Measurements from ENCODE around the gene OCA2.

DNA sequence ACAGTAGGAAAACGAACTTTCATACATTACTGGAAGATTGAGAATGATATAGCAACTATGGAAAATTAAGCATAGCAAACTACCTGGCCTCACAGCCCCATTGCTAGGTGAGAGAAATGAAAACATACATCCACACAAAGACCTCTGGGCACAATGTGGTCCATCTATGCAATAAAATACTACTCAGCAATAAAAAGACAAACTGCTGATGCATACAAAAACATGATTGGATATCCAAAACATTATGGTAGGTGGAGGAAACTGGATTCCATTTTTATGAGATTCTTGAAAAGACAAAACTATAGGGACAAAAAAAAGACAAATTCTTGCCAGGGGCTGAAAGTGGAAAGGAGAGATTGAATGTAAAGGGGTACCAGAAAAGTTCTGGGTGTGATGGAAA lies 308.8 kb downstream of the OCA2 start:
- TF ChIP-seq, protein P1, sequence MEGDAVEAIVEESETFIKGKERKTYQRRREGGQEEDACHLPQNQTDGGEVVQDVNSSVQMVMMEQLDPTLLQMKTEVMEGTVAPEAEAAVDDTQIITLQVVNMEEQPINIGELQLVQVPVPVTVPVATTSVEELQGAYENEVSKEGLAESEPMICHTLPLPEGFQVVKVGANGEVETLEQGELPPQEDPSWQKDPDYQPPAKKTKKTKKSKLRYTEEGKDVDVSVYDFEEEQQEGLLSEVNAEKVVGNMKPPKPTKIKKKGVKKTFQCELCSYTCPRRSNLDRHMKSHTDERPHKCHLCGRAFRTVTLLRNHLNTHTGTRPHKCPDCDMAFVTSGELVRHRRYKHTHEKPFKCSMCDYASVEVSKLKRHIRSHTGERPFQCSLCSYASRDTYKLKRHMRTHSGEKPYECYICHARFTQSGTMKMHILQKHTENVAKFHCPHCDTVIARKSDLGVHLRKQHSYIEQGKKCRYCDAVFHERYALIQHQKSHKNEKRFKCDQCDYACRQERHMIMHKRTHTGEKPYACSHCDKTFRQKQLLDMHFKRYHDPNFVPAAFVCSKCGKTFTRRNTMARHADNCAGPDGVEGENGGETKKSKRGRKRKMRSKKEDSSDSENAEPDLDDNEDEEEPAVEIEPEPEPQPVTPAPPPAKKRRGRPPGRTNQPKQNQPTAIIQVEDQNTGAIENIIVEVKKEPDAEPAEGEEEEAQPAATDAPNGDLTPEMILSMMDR (IDR thresholded peaks at IDR 0.05; ENCODE audit: insufficient read depth, low read length): no peak
- TF ChIP-seq SPI1 (IDR thresholded peaks at IDR 0.05; ENCODE audit: borderline replicate concordance, low read depth): no peak
- TF ChIP-seq POLR2AphosphoS5 (IDR thresholded peaks at IDR 0.05; ENCODE audit: low read depth): no peak
- TF ChIP-seq GABPA (IDR thresholded peaks at IDR 0.05; ENCODE audit: low read depth): no peak
- TF ChIP-seq REST (IDR thresholded peaks at IDR 0.05; ENCODE audit: insufficient replicate concordance, low read depth): no peak

Data from HL-60 (cell line).